Mesendoderm (in vitro differentiated cells): Measurements from ENCODE around the gene TEX28.
"Not testable (repeated sequence)": the region's sequence is repeated elsewhere in the genome, so short reads cannot be mapped to it uniquely, and the experiment has no call there.

ENCODE experiments used
- DNase-seq: peaks from one replicate; pipeline ENCODE4 v3.0.0; 2013
- H2AK5ac ChIP-seq: 2 replicates; pipeline ENCODE4 v1.6.1; 2013; ENCODE audit warnings: low read length, inconsistent platforms
- H2BK120ac ChIP-seq: 2 replicates; pipeline ENCODE4 v1.6.1; 2013; ENCODE audit warnings: low read depth, mild to moderate bottlenecking, low read length, moderate library complexity, mixed read lengths
- H2BK15ac ChIP-seq: replicated peaks from 2 replicates; pipeline ENCODE4 v1.6.1; 2013; ENCODE audit warnings: low read depth, mild to moderate bottlenecking, moderate library complexity
- H2BK5ac ChIP-seq: 2 replicates; pipeline ENCODE4 v1.6.1; 2013; ENCODE audit warnings: low read length, inconsistent platforms
- H3K18ac ChIP-seq: 2 replicates; pipeline ENCODE4 v1.6.1; 2013; ENCODE audit warnings: mild to moderate bottlenecking, low read length, mixed read lengths
- H3K23ac ChIP-seq: one replicate; pipeline ENCODE4 v1.6.1; 2013; ENCODE audit warnings: low read length
- H3K27ac ChIP-seq: 2 replicates; pipeline ENCODE4 v1.5.1; 2013; ENCODE audit warnings: low read depth, mild to moderate bottlenecking, inconsistent platforms, low read length, moderate library complexity
- H3K27me3 ChIP-seq: 2 replicates; pipeline ENCODE4 v1.6.1; 2013; ENCODE audit warnings: low read length, control low read depth, mild to moderate bottlenecking, inconsistent platforms; ENCODE audit not compliant: insufficient read depth, poor library complexity
- H3K36me3 ChIP-seq: 2 replicates; pipeline ENCODE4 v1.6.1; 2013; ENCODE audit warnings: low read length, inconsistent platforms; ENCODE audit not compliant: control insufficient read depth, insufficient read depth
- H3K4ac ChIP-seq: one replicate; pipeline ENCODE4 v1.6.1; 2013; ENCODE audit warnings: low read depth, mild to moderate bottlenecking, low read length, moderate library complexity
- H3K4me1 ChIP-seq: 2 replicates; pipeline ENCODE4 v1.6.1; 2013; ENCODE audit warnings: low read depth, low read length, inconsistent platforms; ENCODE audit not compliant: control insufficient read depth
- H3K4me2 ChIP-seq: 2 replicates; pipeline ENCODE4 v1.6.1; 2013; ENCODE audit warnings: low read length
- H3K4me3 ChIP-seq: 2 replicates; pipeline ENCODE4 v1.5.1; 2013; ENCODE audit warnings: mild to moderate bottlenecking, low read length
- H3K56ac ChIP-seq: one replicate; pipeline ENCODE4 v1.6.1; 2013; ENCODE audit warnings: low read length
- H3K79me1 ChIP-seq: 2 replicates; pipeline ENCODE4 v1.6.1; 2013; ENCODE audit warnings: low read length, inconsistent platforms
- H3K79me2 ChIP-seq: 2 replicates; pipeline ENCODE4 v1.6.1; 2013; ENCODE audit warnings: mild to moderate bottlenecking, low read length; ENCODE audit not compliant: control insufficient read depth, insufficient read depth
- H3K9ac ChIP-seq: 2 replicates; pipeline ENCODE4 v1.6.1; 2013; ENCODE audit warnings: low read length, inconsistent platforms
- H4K5ac ChIP-seq: one replicate; pipeline ENCODE4 v1.6.1; 2013; ENCODE audit warnings: low read length
- H4K8ac ChIP-seq: one replicate; pipeline ENCODE4 v1.6.1; 2013; ENCODE audit warnings: low read depth, mild to moderate bottlenecking, control low read depth, low read length, moderate library complexity
- WGBS: extraction: QIAGEN DNeasy Blood & Tissue Kit; methylation state at CpG from one replicate; pipeline ENCODE4 v1.1.7; 2013; ENCODE audit warnings: low lambda C conversion rate, missing lambda C conversion rate; ENCODE audit not compliant: insufficient coverage; ENCODE audit errors: extremely low coverage; 5-methylcytosine and 5-hydroxymethylcytosine counted together

Gene TEX28

DNA sequence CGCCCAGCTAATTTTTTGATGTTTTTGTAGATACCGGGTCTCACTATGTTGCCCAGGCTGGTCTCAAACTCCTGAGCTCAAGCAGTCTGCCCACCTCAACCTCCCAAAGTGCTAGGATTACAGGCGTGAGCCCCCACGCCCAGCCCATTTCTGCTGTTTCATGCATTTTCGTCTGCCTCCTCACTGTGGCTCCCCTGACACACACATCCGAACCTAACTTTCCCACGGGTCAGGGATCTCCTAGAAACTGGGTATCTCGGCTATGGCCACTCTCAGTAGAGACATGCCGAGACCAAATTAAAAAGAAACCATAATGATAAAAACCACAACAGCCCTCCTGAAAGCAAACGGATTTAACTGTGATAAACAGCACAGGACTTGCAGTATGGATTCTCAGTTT lies 46.8 kb downstream of the TEX28 start:
- H2BK120ac ChIP-seq, H4K5ac ChIP-seq, H3K27ac ChIP-seq, H3K79me1 ChIP-seq, H3K4me2 ChIP-seq, H2AK5ac ChIP-seq, H3K23ac ChIP-seq, DNase-seq, H3K18ac ChIP-seq, H3K9ac ChIP-seq, H3K56ac ChIP-seq, H3K79me2 ChIP-seq, H4K8ac ChIP-seq, H3K27me3 ChIP-seq, H3K36me3 ChIP-seq, H3K4me1 ChIP-seq, H2BK15ac ChIP-seq, H2BK5ac ChIP-seq, H3K4me3 ChIP-seq, H3K4ac ChIP-seq: not testable (repeated sequence)
- no CpG with 5 or more reads among the region's 10 CpGs for WGBS

DNA sequence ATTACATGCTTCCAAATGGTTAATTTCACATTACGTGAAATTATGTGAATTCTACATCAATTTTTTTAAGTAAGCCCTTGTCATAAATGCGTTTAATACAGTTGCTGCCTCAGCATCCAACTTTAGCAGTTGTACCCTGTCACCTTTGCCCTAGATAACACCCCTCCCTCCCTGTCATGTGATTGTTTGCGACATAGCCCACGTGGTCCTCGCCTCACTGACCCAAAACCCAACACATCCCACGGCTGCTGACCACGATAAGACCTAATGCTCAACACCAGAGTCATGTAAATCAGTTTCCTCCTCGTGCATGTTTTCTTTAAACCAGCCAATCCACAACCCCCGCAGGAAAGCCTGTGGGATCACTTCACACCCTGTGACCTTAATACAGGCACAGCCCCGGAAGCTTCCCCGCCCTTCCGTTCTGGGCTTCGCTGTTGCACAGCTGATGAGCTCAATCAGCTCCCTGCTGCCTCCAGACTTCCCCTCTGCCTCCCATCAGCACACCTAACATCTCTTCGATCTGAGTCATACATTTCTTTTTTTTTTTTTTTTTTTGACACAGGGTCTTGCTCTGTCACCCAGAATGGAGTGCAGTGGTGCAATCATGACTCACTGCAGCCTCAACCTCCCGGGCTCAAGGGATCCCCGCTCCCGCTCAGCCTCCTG lies 47.4 kb downstream of the TEX28 start:
- not testable (repeated sequence) for H2BK5ac ChIP-seq, H3K4me2 ChIP-seq, H3K27ac ChIP-seq, H2BK15ac ChIP-seq, H2AK5ac ChIP-seq, H3K79me2 ChIP-seq, H3K4ac ChIP-seq, H3K18ac ChIP-seq, DNase-seq, H3K4me1 ChIP-seq, H3K79me1 ChIP-seq, H3K36me3 ChIP-seq, H3K23ac ChIP-seq, H3K27me3 ChIP-seq, H3K9ac ChIP-seq, H2BK120ac ChIP-seq, H3K4me3 ChIP-seq, H3K56ac ChIP-seq, H4K5ac ChIP-seq, H4K8ac ChIP-seq
- WGBS: no CpG with 5 or more reads among the region's 17 CpGs

DNA sequence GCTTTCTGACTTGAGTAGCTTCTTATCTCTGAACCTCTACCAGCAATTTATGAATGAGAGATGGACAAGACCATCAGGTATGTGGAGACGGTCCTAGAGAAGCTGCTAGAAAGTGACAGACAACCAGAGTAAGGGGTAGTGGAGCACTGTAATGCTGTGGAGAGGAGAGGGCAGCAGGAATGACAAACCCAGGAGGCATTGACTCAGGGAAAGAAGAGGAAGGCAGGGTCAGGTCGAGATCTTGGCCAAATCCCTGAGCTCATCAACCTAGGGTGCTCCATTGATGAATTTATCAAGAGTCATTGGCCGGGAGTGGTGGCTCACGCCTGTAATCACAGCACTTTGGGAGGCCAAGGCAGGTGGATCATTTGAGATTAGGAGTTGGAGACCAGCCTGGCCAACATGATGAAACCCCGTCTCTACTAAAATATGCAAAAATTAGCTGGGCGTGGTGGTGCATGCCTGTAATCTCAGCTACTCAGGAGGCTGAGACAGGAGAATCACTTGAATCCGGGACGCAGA lies 54.9 kb downstream of the TEX28 start:
- not testable (repeated sequence) for H3K56ac ChIP-seq, H3K23ac ChIP-seq, H3K27me3 ChIP-seq, H3K4me2 ChIP-seq, H3K4me1 ChIP-seq, H3K18ac ChIP-seq, H3K4ac ChIP-seq, H4K8ac ChIP-seq, H3K4me3 ChIP-seq, H4K5ac ChIP-seq, H3K79me1 ChIP-seq, H2BK120ac ChIP-seq, H2AK5ac ChIP-seq, H2BK5ac ChIP-seq, H3K36me3 ChIP-seq, DNase-seq, H3K9ac ChIP-seq, H3K27ac ChIP-seq, H3K79me2 ChIP-seq, H2BK15ac ChIP-seq
- no CpG with 5 or more reads among the region's 8 CpGs for WGBS

DNA sequence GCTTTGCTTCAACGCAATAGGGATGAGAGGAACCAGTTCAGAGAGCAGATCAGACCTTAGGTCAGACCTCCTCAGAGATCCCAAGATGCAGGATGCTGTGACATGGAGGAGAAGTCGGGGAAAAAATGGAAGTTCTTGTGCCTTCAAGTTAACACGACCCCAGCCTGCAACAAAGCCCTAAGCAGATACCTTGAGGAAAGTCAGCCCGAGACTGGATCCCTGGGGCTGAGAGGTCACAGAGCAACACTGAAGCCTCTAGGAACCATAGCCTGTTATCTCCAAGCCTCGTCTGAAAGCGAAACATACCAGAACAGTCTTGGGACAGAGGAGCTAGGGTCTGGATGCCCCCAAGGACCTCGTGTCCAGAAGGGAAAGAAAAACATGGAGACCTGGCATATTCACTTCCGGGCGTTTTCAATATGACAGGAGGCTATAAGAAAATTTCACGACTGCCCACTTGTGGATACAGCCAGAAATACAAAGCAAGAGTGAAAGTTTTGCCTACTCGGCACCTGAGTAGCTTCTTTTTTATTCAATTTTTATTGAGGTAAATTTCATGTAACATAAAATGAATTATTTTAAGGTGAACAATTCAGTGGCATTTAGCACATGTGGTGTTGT lies 55.9 kb downstream of the TEX28 start:
- not testable (repeated sequence) for DNase-seq

DNA sequence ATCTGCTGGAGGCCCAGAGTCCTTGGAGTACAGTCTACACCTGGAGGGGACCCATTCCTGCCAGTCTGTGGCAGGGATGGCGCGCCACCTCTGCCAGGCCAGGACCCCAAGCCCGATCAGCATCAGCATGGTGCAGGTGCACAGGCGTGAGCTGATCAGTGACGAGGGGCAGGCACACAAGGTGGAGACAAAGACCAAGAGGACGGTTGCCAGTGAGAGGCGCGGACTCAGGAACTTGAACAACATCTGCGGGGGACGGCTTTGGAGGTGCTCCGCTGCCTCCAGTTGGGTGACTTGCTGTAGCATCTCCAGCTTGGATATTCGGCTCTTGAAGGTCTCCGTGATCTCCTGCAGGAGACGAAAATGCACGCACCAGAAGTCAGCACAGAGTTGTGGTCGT lies 61.3 kb downstream of the TEX28 start:
- H2BK120ac ChIP-seq, H3K4ac ChIP-seq, H3K23ac ChIP-seq, H3K9ac ChIP-seq, H3K27me3 ChIP-seq, H2BK5ac ChIP-seq, H2BK15ac ChIP-seq, H4K8ac ChIP-seq, H3K56ac ChIP-seq, H4K5ac ChIP-seq, H3K79me2 ChIP-seq, H3K4me1 ChIP-seq, DNase-seq, H3K4me2 ChIP-seq, H2AK5ac ChIP-seq, H3K36me3 ChIP-seq, H3K27ac ChIP-seq, H3K4me3 ChIP-seq, H3K79me1 ChIP-seq, H3K18ac ChIP-seq: not testable (repeated sequence)
- no CpG with 5 or more reads among the region's 16 CpGs for WGBS

More for the DNA sequence above, 55.9 kb downstream of the TEX28 start:
- H3K56ac ChIP-seq, H4K8ac ChIP-seq, H3K4me2 ChIP-seq, H3K9ac ChIP-seq, H3K23ac ChIP-seq, H3K36me3 ChIP-seq, H3K27ac ChIP-seq, H3K79me2 ChIP-seq, H2BK15ac ChIP-seq, H3K4me1 ChIP-seq, H3K4me3 ChIP-seq, H3K18ac ChIP-seq, H3K27me3 ChIP-seq, H2BK5ac ChIP-seq, H2BK120ac ChIP-seq, H3K79me1 ChIP-seq, H4K5ac ChIP-seq, H3K4ac ChIP-seq, H2AK5ac ChIP-seq: not testable (repeated sequence)
- no CpG with 5 or more reads among the region's 11 CpGs for WGBS
